C1 segment of cervical spinal cord (tissue), 14 donors: Measurements from ENCODE around the gene CTSO.
"Not testable (repeated sequence)": the region's sequence is repeated elsewhere in the genome, so short reads cannot be mapped to it uniquely, and the experiment has no call there.

Experiments
- DNase-seq, 14 donors: peaks; one replicate each; lab custom pipeline; 2025; lab: John Stamatoyannopoulos, UW

The CTSO gene

GRCh38 chr4:155954939-155955338, 1.3 kb upstream of the CTSO start:
- DNase-seq = no peak

- peak in 2 of 14 donors; percentile 38 to 39 for DNase-seq
Observed at GRCh38 chr4:155954118-155954685, 536 bp upstream of the CTSO start.

GRCh38 chr4:155952501-155952901, 1.2 kb downstream of the CTSO start:
- DNase-seq = no peak

- no peak for DNase-seq
Observed at GRCh38 chr4:155950461-155950860, 3.2 kb downstream of the CTSO start.

GRCh38 chr4:155948541-155948940, 5.1 kb downstream of the CTSO start:
- no peak for DNase-seq

GRCh38 chr4:155946486-155946885, 7.2 kb downstream of the CTSO start:
- DNase-seq = no peak

GRCh38 chr4:155944516-155944915, 9.2 kb downstream of the CTSO start:
- DNase-seq = no peak

GRCh38 chr4:155943605-155944291, 9.9 kb downstream of the CTSO start:
- DNase-seq = no peak

GRCh38 chr4:155941820-155942219, 11.8 kb downstream of the CTSO start:
- no peak for DNase-seq

GRCh38 chr4:155941085-155941790, 12.4 kb downstream of the CTSO start:
- no peak for DNase-seq

- no peak for DNase-seq
Observed at GRCh38 chr4:155935389-155935986, 18.2 kb downstream of the CTSO start.

- DNase-seq = not testable (repeated sequence)
Observed at GRCh38 chr4:155934634-155935033, 19.0 kb downstream of the CTSO start.

- DNase-seq = no peak
Observed at GRCh38 chr4:155931634-155932033, 22.0 kb downstream of the CTSO start.

- DNase-seq = no peak
Observed at GRCh38 chr4:155930330-155930729, 23.3 kb downstream of the CTSO start.

GRCh38 chr4:155929833-155930232, 23.8 kb downstream of the CTSO start:
- DNase-seq = no peak

- DNase-seq = no peak
Observed at GRCh38 chr4:155924637-155925036, 29.0 kb downstream of the CTSO start.

- DNase-seq = no peak
Observed at GRCh38 chr4:155921597-155921996, 32.1 kb downstream of the CTSO start.

GRCh38 chr4:155914782-155915181, 38.9 kb downstream of the CTSO start:
- DNase-seq = no peak

GRCh38 chr4:155911905-155912304, 41.8 kb downstream of the CTSO start:
- DNase-seq = no peak

- no peak for DNase-seq
Observed at GRCh38 chr4:155909615-155910226, 43.9 kb downstream of the CTSO start.

GRCh38 chr4:155908187-155909139, 45.2 kb downstream of the CTSO start:
- DNase-seq = no peak
